Upper lobe of left lung (tissue), 4 donors: Measurements from ENCODE around the gene IGFBP6.

ENCODE experiments used
- CTCF ChIP-seq, 6 experiments: fragments of 450-650 bp in 4 of 6; fragments of 200-600 bp in 2 of 6; sonication (generic) in 2 of 6; IDR thresholded peaks; one replicate each; pipeline ENCODE4 v1.5.1; 2016 to 2019; ENCODE audit warnings: antibody characterized with exemption in 6 of 6
- EP300 ChIP-seq, 4 donors: sonication (generic); formaldehyde crosslinking; IDR thresholded peaks; one replicate each; pipeline ENCODE4 v1.5.1; 2017; ENCODE audit warnings: antibody characterized with exemption in 4 of 4, control low read depth in 2 of 4
- POLR2A ChIP-seq, 4 donors: fragments of 450-650 bp; IDR thresholded peaks; one replicate each; pipeline ENCODE4 v1.5.1; 2016 to 2017; ENCODE audit warnings: antibody characterized with exemption in 4 of 4, mild to moderate bottlenecking in 2 of 4
- POLR2AphosphoS5 ChIP-seq, 2 donors: sonication (generic); formaldehyde crosslinking; IDR thresholded peaks; one replicate each; pipeline ENCODE4 v1.5.1; 2017; ENCODE audit warnings: antibody characterized with exemption in 2 of 2

GRCh38 chr12:53082637-53083175, 14.8 kb upstream of the IGFBP6 start:
- TF ChIP-seq CTCF (IDR thresholded peaks at IDR 0.05) (no peak), POLR2AphosphoS5 (IDR thresholded peaks at IDR 0.05) (no peak), POLR2A (IDR thresholded peaks at IDR 0.05) (no peak), EP300 (IDR thresholded peaks at IDR 0.05) (no peak)
